ENCODE data around the gene AGAP3.

GRCh38 chr7:151139791-151140190 is 53.5 kb downstream of the AGAP3 start:
- TF ChIP-seq, protein P1, sequence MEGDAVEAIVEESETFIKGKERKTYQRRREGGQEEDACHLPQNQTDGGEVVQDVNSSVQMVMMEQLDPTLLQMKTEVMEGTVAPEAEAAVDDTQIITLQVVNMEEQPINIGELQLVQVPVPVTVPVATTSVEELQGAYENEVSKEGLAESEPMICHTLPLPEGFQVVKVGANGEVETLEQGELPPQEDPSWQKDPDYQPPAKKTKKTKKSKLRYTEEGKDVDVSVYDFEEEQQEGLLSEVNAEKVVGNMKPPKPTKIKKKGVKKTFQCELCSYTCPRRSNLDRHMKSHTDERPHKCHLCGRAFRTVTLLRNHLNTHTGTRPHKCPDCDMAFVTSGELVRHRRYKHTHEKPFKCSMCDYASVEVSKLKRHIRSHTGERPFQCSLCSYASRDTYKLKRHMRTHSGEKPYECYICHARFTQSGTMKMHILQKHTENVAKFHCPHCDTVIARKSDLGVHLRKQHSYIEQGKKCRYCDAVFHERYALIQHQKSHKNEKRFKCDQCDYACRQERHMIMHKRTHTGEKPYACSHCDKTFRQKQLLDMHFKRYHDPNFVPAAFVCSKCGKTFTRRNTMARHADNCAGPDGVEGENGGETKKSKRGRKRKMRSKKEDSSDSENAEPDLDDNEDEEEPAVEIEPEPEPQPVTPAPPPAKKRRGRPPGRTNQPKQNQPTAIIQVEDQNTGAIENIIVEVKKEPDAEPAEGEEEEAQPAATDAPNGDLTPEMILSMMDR (IDR thresholded peaks at IDR 0.05): no peak
- TF ChIP-seq POLR2AphosphoS5 (IDR thresholded peaks at IDR 0.05) (no peak), POLR2A (IDR thresholded peaks at IDR 0.05) (no peak)

Data from prostate gland (tissue), 2 donors.